ENCODE results near the gene SUPT4H1. TPM values are rescaled to one million over a fixed set of nuclear protein-coding genes. Genes with fewer than 3 reads are reported as not detected.
"Not testable (repeated sequence)": the region's sequence is repeated elsewhere in the genome, so short reads cannot be mapped to it uniquely, and the experiment has no call there.

The SUPT4H1 gene
- 10 to 100 TPM; 76.6 to 76.9 TPM for total RNA-seq

DNA sequence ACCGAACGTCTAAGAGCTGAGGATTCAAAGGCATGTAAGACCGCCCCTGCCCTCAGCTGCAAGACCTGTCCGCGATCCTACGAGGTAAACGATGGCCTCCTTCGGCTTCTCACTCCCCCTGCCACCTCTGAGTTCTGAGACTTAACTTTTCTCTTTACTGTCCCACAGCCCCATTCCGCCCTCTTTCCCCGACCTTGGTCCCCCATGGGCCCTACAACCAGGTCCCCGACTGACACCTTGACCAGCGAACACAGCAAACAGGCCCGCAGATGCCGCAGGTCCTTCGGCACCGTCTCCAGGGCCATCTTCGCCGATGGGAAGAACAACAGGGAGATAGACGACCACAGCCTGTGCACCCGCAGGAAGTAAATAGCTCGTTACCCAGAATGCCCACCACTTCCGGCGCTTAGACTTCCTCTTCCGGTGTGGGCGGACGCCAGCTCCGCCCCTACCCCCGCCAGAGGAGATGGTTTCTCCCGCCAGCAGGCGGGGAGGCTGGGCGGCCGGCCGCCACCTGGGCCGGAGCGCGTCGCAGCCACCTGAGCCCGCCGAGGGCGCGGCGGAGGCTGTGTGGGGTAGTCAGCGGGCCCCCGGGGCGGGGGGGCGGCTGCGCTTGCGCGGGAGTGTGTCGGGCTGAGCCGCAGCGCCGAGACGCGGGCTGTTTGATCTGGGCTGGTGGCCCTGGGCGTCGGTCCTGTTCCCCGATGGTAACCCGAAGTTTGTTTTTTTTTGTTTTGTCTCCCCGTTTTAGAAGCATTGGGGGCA lies at the start of gene SUPT4H1:
Gene SUPT4H1, minus strand, starts transcription at position 371 of the 765 bp plus-strand sequence. Its CDS starts 66 bp downstream, at position 305.
- no peaks in the 10 kb centered on the region for H3K27me3 Mint-ChIP-seq (ENCODE audit: low read depth)
- H3K36me3 Mint-ChIP-seq (ENCODE audit: low read depth): peaks cover 29% of the 10 kb centered on the region
- peak; percentile 92 for DNase-seq
- no peaks in the 10 kb centered on the region for H3K9me3 Mint-ChIP-seq
- peak within 1 kb of the TSS; percentile 100 for H3K4me3 Mint-ChIP-seq
- intact Hi-C loops (cut with micrococcal nuclease): loop anchor here (1.0 to 2.0 kb wide), 6 partner anchors 8 to 165 kb away; partner anchors contain the start of genes RNF43 and TSPOAP1
- H3K27ac Mint-ChIP-seq: peak within 1 kb of the TSS; percentile 97
- H3K4me1 Mint-ChIP-seq (ENCODE audit: low read depth): peaks cover 49% of the 10 kb centered on the region
- CTCF ChIA-PET: interaction anchor here (0.7 to 3.1 kb wide), 8 partner anchors 12 to 107 kb away, joined by 3 to 28 read pairs (median 6); partner anchors contain the start of gene RNF43

DNA sequence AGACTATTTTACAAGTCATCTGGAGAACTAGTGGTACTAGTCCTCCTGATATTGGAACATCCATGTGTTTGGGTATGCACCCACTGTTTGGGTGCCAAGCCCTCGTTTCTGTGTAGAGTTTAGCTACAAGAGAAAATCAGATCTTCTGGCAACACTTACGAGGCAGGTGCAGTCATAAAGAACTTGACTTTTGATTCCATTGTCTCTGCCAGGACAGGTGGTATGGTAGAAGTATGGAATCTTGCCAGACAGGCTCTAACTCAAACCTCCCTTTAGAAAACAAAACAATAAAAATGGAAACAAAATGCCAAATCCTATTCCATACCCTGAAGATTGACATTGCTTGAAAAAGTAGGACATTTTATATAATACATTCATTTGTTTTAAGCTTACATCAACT lies 49.3 kb upstream of the SUPT4H1 start:
- CTCF ChIA-PET: no interaction called here
- Mint-ChIP-seq H3K27me3 (ENCODE audit: low read depth) (no peaks in the 10 kb centered on the region), H3K4me3 (no peak overlapping the region), H3K9me3 (no peaks in the 10 kb centered on the region), H3K27ac (no peak overlapping the region), H3K36me3 (ENCODE audit: low read depth) (no peaks in the 10 kb centered on the region), H3K4me1 (ENCODE audit: low read depth) (peaks cover 4% of the 10 kb centered on the region)
- no peak for DNase-seq
- intact Hi-C loops (cut with micrococcal nuclease): no loop called here

DNA sequence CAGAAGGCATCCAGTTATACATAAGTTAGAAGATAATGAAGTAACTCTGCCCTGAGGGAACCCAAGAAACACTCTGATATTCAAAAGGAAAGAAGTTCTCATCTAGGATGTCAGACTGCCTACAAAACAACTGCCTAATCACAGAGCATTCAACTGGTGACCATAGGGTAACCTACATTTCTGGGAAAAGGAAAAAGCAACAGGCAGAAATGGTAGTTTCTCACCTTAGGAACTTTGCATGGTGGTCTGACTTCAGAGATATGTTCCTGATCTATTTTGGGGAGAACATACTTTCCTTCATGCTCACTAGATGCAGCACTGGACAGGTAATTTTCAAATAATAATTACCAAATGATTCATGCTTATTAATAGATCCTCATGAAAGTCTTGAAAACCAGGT lies 48.8 kb upstream of the SUPT4H1 start:
- no peak overlapping the region for H3K27ac Mint-ChIP-seq
- no peaks in the 10 kb centered on the region for H3K27me3 Mint-ChIP-seq (ENCODE audit: low read depth)
- H3K9me3 Mint-ChIP-seq: no peaks in the 10 kb centered on the region
- no peaks in the 10 kb centered on the region for H3K36me3 Mint-ChIP-seq (ENCODE audit: low read depth)
- peaks cover 4% of the 10 kb centered on the region for H3K4me1 Mint-ChIP-seq (ENCODE audit: low read depth)
- intact Hi-C loops (cut with micrococcal nuclease): no loop called here
- no peak for DNase-seq
- no peak overlapping the region for H3K4me3 Mint-ChIP-seq
- CTCF ChIA-PET: interaction anchor here (1.1 to 1.6 kb wide), 2 partner anchors 17 to 201 kb away, joined by 3 to 5 read pairs; partner anchors contain the start of gene RNF43

DNA sequence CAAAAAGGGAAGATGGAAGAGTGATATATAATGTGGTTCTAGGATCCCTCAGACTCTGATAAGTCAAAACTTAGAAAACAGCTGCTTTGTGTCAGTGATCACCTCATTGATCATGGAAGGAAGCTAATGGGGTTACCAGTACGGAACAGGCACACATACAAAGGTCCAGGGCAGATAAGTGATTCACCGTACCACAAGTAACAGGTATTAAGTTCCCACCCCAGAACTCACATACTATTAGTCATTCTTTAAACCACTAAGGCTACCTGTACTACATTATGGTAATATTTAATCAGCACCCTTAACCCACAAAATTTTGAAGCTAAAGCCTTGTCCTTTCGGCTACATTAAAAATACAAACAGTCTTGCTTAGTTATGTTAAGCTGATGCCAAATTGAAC lies 48.0 kb upstream of the SUPT4H1 start:
- no peak for DNase-seq
- no peaks in the 10 kb centered on the region for H3K27me3 Mint-ChIP-seq (ENCODE audit: low read depth)
- H3K4me1 Mint-ChIP-seq (ENCODE audit: low read depth): peaks cover 4% of the 10 kb centered on the region
- no peak overlapping the region for H3K4me3 Mint-ChIP-seq
- H3K9me3 Mint-ChIP-seq: no peaks in the 10 kb centered on the region
- intact Hi-C loops (cut with micrococcal nuclease): no loop called here
- no peak overlapping the region for H3K27ac Mint-ChIP-seq
- H3K36me3 Mint-ChIP-seq (ENCODE audit: low read depth): no peaks in the 10 kb centered on the region
- CTCF ChIA-PET: interaction anchor here (1.1 to 1.6 kb wide), 2 partner anchors 18 to 200 kb away, joined by 3 to 5 read pairs; partner anchors contain the start of gene RNF43

DNA sequence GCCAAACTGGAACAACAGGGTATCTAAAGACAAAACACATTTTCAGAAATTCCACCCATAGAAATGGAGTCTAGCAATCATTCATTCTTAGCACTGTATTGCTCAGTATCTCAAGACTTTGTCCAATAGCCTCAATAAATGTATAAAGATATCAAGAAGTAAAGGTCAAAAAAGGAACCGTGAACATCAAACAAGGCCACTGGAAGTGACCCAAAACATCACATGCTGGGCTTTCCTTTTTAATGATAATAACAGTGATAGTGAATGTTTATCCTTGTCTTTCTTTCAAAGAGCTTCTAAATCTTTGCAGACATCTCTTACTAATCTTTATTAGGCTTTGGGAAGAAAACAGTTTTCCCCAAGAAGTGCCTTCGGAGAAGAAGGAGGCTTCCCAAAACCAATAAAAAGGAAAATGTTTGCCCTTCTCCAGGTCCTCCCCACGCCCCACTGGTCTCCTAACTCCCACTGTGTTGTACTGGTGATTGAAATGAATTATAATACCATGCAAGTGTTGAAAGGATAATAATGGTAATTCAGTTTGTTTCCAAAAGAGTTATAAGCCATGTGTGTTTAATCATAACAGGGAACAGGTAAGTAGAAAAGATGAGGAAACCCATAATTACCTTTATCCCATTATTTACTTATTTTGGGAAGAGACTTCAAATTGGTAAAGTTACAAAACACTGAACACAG lies 46.7 kb upstream of the SUPT4H1 start:
- CTCF ChIA-PET: no interaction called here
- Mint-ChIP-seq H3K36me3 (ENCODE audit: low read depth) (no peaks in the 10 kb centered on the region), H3K27me3 (ENCODE audit: low read depth) (no peaks in the 10 kb centered on the region), H3K4me1 (ENCODE audit: low read depth) (peaks cover 4% of the 10 kb centered on the region), H3K27ac (no peak overlapping the region), H3K4me3 (no peak overlapping the region), H3K9me3 (no peaks in the 10 kb centered on the region)
- DNase-seq: no peak
- intact Hi-C loops (cut with micrococcal nuclease): no loop called here

DNA sequence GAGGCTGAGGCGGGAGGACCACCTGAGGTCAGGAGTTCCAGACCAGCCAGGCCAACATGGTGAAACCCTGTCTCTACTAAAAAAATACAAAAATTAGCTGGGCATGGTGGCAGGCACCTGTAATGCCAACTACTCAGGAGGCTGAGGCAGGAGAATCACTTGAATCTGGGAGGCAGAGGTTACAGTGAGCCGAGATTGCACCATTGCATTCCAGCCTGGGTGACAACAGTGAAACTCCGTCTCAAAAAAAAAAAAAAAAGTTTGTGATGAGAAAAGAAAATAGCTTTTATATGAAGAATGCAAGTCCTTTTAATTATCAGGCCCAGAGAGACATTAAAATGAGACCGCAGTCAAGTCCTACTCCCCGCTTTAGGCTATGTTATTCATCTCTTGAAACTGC lies 45.4 kb upstream of the SUPT4H1 start:
- CTCF ChIA-PET: interaction anchor here (0.6 to 1.6 kb wide), 4 partner anchors 21 to 498 kb away, joined by 3 to 5 read pairs (median 3); no protein-coding TSS in a partner anchor
- H3K36me3 Mint-ChIP-seq (ENCODE audit: low read depth); intact Hi-C loops (cut with micrococcal nuclease): not testable (repeated sequence)

DNA sequence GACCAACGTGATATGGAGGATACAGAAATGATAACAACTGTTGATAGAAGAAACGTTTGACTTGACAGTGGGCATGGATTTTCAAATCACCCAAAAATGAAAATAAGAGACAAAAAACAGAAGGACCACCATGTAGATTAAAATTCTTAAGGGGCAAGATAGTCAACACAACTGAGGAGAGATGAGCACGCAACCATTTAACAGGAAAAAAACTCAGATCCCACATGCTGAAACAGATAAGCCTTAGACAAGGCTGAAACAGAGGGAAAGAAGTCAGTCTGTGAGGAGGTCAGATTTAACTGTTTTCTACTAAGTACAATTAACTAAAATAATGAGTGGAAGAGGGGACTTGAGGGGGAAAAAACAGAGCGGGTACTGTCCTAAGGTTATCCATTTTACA lies 44.2 kb upstream of the SUPT4H1 start:
- CTCF ChIA-PET: interaction anchor here (0.6 to 1.6 kb wide), 2 partner anchors 22 to 400 kb away, joined by 3 to 5 read pairs; no protein-coding TSS in a partner anchor
- H3K4me1 Mint-ChIP-seq (ENCODE audit: low read depth): no peaks in the 10 kb centered on the region
- H3K9me3 Mint-ChIP-seq: no peaks in the 10 kb centered on the region
- intact Hi-C loops (cut with micrococcal nuclease): no loop called here
- no peak overlapping the region for H3K4me3 Mint-ChIP-seq
- H3K27me3 Mint-ChIP-seq (ENCODE audit: low read depth): no peaks in the 10 kb centered on the region
- no peak for DNase-seq
- H3K27ac Mint-ChIP-seq: no peak overlapping the region
- H3K36me3 Mint-ChIP-seq (ENCODE audit: low read depth): no peaks in the 10 kb centered on the region

More for the DNA sequence above, 45.4 kb upstream of the SUPT4H1 start:
- H3K4me1 Mint-ChIP-seq (ENCODE audit: low read depth); H3K4me3 Mint-ChIP-seq; H3K27me3 Mint-ChIP-seq (ENCODE audit: low read depth); DNase-seq; H3K27ac Mint-ChIP-seq; H3K9me3 Mint-ChIP-seq: not testable (repeated sequence)

DNA sequence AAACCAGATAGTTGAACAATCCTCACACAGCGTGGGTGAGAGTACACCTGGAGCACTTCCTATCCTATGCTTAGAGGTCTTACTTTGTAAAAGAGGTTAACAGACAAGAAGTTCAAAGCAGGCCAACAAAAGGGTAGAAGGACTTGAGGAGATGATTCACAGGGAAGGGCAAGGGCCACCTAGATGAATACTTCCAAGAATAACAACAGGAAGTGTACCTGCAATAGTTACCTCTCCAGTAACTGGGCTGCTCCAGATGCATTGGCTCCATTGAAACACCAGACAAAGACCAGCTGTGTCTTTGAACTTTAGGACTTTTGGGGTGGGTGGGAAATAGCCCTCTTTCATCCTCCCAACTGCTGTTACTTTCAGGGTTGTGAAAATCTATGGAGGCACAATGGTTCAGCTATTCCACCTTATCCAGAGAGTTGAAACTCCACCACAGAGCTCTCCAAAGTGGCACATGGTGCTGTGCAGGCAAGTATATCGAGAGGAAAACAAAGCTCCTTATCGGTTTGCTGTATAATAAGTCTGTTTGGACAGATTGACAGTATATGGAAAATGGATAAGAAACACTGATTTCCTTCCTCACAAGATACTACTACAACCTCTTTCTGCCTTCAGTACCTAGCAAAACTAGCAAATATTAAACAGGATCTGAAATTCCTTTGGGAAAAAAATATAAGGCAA lies 42.7 kb upstream of the SUPT4H1 start:
- no peak overlapping the region for H3K27ac Mint-ChIP-seq
- H3K9me3 Mint-ChIP-seq: no peaks in the 10 kb centered on the region
- no peaks in the 10 kb centered on the region for H3K27me3 Mint-ChIP-seq (ENCODE audit: low read depth)
- CTCF ChIA-PET: interaction anchor here (0.7 kb wide), 2 partner anchors 112 to 256 kb away, joined by 3 read pairs; no protein-coding TSS in a partner anchor
- no peaks in the 10 kb centered on the region for H3K4me1 Mint-ChIP-seq (ENCODE audit: low read depth)
- intact Hi-C loops (cut with micrococcal nuclease): no loop called here
- no peak for DNase-seq
- no peak overlapping the region for H3K4me3 Mint-ChIP-seq
- no peaks in the 10 kb centered on the region for H3K36me3 Mint-ChIP-seq (ENCODE audit: low read depth)

DNA sequence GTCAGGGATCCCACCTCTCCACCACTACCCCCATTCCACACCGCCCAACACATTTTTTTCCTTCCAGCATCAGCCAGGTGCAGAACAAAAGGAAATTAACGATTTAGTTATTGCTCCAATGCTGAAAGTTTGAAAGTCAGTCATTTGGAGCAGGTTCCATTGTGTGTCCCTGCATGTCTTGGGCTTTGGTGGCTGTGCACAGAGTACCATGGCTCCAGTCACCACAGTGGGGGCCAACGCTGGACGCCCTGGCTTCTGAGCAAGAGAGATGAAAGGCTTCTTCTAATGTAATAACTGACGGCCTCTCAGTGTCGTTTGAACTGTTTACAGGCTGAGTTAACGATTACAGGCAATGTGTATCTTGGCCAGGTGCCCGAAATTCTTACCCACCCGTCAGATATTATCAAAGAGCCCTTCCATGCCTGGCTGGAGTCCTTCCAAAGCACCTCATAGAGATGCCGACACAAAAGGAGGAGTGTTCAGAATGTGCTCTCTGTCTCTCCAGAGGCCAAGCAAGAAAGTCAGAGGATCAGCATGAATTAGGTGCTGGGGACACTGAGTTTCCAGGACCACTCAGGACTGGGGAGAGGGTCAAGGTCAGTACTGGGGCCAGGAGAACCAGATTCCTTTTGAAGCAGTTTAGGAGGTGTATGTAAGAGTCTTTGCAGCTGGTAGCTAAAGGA lies 39.4 kb upstream of the SUPT4H1 start:
- DNase-seq: no peak
- Mint-ChIP-seq H3K27ac (no peak overlapping the region), H3K36me3 (ENCODE audit: low read depth) (peaks cover under 1% of the 10 kb centered on the region), H3K4me1 (ENCODE audit: low read depth) (no peaks in the 10 kb centered on the region), H3K4me3 (no peak overlapping the region), H3K9me3 (no peaks in the 10 kb centered on the region), H3K27me3 (ENCODE audit: low read depth) (no peaks in the 10 kb centered on the region)
- intact Hi-C loops (cut with micrococcal nuclease): no loop called here
- CTCF ChIA-PET: interaction anchor here (0.5 kb wide), 1 partner anchor 89 kb away, joined by 3 read pairs; no protein-coding TSS in a partner anchor

DNA sequence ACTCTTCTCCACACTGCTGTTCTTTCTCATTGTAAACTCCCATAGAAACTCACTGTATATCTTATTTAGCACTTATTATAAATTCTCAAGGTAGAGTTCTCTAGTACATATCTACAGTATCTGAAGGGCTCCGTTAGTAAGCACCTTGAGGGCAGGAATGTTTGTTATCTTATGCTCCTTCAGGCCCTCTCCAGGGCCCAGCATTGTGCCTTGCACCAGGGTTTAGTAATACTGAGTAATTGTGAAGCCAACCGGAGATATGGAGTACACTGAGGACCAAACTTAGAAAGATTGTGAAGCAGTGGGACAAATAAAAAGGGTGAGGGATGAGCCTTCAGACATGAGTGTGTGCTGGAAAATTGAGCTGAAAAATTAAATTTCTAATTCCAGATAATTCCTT lies 38.9 kb upstream of the SUPT4H1 start:
- intact Hi-C loops (cut with micrococcal nuclease): no loop called here
- DNase-seq: no peak
- no peak overlapping the region for H3K4me3 Mint-ChIP-seq
- H3K27me3 Mint-ChIP-seq (ENCODE audit: low read depth): no peaks in the 10 kb centered on the region
- no peak overlapping the region for H3K27ac Mint-ChIP-seq
- no peaks in the 10 kb centered on the region for H3K9me3 Mint-ChIP-seq
- CTCF ChIA-PET: no interaction called here
- no peaks in the 10 kb centered on the region for H3K4me1 Mint-ChIP-seq (ENCODE audit: low read depth)
- H3K36me3 Mint-ChIP-seq (ENCODE audit: low read depth): peaks cover 1% of the 10 kb centered on the region

DNA sequence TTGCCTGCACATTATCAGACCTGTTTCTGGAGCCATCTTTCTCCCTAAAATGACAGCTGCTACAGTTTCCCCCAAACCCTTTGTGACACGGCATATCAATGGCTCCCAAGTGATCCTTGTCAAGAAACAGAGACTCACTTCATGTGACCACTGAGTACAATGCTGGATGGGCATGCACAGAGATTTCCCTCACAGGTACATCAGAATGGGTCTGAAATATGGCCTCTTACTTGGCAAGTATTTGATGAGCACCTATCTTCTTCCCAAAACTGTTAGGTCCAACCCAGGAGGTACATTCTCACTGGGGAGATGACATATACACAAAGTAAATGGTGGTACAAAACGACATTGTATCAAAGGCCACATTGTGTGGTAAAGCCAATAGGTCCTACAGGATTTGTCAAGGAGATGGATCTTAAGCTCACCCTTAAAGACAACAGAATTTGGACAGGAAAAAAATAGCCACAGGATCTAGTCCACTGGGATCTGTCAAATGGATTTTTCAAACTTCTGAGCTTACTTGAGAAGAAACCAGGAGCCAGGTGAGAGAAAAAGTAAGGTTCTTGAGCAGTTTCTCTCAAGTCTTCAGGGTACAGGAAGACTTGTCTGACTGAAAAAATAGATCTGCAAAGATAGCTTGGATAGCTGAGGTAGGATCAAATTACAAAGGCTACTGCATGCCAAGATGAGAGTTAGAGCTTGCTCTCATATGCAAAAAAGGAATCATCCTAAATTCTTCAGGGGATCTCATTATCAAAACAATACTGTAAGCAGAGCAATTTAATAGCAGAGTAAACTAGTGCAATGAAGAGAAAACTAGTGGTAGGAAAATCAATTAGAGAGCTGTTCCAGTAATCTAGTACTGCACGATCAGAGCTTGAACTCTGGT lies 36.5 kb upstream of the SUPT4H1 start:
- H3K9me3 Mint-ChIP-seq: no peaks in the 10 kb centered on the region
- no peak overlapping the region for H3K4me3 Mint-ChIP-seq

More for the DNA sequence above, 36.5 kb upstream of the SUPT4H1 start:
- intact Hi-C loops (cut with micrococcal nuclease): no loop called here
- no peak for DNase-seq
- no peaks in the 10 kb centered on the region for H3K27me3 Mint-ChIP-seq (ENCODE audit: low read depth)
- no peak overlapping the region for H3K27ac Mint-ChIP-seq
- CTCF ChIA-PET: no interaction called here
- no peaks in the 10 kb centered on the region for H3K4me1 Mint-ChIP-seq (ENCODE audit: low read depth)
- peaks cover 1% of the 10 kb centered on the region for H3K36me3 Mint-ChIP-seq (ENCODE audit: low read depth)
